ENCODE results near the gene CHAF1A.
A peak's percentile ranks its signal among the peaks of the same experiment; 100 is the strongest.

CHAF1A gene

DNA sequence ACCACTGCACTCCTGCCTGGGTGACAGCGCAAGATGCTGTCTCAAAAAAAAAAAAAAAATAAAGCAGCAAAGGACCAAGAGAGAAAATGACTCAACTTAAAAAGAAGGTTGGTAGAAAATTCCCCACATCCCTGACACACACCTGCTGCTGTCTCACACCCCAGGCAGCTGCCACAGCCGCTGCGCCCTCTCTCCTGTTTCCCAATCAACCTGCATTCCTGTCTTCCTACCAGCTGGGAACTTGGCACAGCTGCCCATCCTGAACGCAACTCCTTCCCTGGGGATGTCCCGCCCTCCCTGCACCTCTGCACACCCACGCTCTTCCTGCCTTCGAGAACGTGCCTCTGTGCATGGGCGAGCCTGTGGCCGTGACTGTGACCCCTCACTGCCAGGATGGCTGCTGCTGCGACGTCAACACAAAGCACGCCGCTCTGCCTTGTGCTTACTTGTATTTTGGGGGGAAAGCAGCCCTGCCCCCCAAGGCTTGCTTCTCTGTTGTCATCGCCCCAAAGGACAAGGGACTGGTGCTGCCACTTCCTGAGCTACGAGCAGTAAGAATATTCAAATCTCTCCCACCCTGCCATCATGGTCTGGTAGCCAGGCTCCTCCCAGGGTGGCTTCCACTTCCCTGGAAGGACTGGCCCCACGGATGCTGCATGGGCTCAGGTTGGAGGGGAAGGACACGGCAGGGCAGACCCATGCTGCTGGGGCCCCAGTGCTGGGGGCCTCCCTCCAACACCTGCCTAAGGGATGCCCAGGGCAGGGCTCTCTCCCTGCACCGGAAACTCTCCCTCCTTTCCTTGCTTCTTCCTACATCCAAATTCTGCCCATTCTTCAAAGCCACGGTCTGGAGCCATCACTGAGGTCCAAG is 22.8 kb upstream of the CHAF1A start:
- DNase-seq: peak; percentile 41

DNA sequence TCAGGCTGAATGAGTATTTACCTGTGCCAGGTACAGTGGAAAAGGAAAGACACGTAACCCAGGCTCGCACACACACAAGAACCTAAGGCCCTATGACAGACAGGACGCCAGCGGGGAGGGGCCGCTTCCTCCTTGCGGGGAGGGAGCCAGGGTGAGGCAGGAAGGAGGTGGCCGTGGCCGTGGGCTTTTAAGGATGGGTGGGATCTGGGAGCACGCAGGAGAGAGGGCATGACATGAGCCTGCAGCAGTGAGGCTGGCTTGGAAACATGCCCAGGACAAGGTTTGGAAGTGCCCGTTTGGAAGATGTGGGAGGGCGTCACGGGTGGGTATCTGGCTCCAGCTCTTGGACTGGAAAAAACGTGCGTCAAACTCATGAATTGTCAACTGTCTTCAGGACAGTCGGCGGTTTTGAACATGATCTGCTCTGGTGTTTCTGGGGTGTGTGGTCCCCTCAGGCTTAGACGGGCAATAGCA is 22.1 kb upstream of the CHAF1A start:
- no peak for DNase-seq

DNA sequence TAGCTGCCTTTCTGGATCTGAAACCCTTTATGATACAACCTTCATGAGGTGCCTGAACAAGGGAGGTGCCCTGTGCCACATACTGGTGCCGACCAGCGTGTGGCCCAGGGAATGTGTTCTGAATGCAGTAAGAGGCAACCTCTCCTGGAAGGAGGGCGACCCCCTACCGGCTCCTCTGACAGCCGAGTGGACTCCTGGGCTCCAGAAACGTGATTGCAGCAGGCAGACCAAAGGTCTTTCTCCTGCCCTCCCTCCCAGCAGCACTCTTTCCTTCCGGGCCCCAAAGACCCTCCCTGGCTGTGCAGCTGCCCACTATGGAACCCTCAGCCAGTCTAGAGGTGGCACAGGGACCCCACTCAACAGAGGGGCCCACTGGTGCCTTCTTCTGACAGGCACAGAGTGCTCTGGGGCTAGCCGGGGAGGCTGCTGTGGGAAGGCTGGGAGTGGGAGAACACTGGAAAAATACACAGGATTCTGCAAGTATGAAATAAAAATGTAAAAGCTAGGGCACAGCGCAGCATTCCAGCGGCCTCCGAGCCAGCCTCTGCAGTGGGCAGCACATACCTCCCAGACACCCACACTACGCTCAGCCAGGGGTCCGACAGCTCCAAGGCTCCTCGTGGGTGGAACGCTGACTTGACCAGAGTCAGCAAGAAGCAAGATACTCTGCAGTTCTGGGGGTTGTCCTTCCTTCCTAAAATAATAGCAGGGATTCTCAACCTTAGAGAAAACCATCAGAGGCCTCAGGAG is 17.0 kb upstream of the CHAF1A start:
- no peak for DNase-seq

DNA sequence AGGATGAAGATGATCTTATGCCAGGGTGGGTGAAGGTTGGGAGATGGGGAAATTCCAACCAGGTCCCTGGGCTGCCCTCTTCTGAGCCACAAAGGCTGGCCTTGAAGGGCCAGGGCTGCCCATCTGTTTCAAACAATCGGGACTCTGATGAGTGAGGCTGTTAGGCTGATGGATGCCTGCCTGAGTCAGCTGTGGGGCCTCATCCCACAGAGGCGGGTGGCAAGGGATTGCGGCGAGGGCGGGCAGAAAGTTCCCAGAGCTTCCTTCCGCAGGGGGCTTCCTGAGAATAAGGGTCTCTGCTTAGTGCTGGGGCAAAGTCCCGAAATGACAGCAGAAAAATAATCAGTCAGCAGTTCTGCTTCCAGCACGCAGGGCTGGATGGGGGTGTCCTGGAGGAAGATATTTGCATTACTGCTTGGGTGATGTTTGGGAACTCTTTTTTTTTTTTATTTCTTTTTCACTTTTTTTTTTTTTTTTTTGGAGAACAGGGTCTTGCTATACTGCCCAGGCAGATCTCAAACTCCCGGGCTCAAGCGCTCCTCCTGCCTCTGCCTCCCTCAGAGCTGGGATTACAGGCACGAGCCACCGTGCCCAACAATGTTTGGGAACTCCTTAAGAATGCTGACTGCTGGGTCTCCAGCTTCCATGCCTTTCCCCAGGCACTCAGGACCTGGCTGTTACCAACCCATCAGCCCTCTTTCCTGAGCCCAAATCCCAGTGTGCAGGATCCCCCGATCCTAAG is 16.2 kb upstream of the CHAF1A start:
- no peak for DNase-seq

DNA sequence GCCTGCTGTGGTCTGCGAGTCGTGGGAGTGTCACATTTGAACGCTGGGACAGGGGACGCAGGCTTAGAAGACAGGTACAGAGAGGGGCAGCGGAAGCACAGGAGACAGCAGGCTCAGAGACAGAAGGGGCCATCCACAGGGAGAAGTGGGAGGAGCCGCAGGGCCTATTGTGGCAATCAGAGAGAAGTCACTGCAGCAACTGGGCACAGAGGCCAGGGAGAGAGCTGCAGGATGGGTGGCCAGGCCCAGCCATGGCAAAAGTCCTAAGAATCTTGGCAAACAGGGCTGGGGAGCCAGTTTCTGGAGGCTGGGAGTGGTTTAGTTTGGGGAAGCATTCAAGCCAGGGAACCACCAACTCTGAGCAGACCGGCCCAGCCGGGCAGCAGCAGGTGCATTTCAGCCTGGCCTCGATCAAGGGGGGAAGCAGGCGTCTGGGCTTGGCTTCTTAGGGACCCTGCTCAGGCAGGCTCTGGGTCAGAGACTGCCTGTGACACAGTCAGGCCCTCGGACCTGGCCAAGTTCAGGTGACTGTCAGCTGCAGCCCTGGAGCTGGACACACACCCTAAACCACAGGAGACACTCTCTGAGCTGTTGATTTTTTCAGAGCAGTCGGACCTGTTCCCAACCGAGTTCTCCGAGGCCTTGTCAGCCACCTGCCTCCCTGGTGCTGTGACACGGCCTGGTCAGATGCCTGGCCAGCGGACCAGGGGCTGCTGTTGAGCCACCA is 13.9 kb upstream of the CHAF1A start:
- no peak for DNase-seq

DNA sequence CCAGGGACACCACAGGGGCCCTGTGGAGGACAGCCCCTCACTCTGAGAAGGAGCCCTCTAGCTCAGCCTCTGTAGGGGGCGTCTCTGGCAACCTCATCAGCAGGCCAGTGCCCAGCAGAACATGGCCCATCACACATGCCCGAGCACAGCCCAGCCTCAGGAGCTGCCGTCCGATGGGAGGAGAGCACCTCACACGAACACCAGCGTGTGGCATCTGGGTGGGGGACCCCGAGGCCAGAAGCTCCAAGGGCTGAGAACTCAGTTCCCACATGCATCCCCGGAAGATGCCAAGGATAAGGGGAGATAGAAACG is 13.4 kb upstream of the CHAF1A start:
- no peak for DNase-seq

DNA sequence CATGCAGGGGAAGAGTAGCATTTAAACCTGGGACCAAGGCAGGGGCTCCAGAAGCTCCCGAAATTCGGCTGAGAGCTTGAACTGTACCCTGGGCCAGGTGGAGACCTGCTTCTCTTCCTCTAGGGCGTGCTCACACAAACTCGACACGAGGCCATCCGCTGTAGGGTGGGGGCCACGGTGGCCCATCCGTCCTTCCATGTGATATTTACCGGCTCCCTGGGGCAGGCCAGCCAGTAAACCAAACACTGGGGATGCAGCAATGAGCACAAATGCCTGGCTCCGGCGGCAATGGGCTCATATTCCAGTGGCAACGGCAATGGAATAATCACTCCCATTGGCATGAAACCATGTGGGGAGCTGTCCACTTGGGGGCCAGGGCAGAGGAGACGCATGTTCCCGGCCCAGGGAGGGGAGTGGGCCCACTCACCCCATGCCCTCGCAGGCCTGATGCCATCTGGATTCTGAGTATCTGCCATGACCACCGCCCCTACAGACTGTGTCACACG is 12.9 kb upstream of the CHAF1A start:
- DNase-seq: no peak

DNA sequence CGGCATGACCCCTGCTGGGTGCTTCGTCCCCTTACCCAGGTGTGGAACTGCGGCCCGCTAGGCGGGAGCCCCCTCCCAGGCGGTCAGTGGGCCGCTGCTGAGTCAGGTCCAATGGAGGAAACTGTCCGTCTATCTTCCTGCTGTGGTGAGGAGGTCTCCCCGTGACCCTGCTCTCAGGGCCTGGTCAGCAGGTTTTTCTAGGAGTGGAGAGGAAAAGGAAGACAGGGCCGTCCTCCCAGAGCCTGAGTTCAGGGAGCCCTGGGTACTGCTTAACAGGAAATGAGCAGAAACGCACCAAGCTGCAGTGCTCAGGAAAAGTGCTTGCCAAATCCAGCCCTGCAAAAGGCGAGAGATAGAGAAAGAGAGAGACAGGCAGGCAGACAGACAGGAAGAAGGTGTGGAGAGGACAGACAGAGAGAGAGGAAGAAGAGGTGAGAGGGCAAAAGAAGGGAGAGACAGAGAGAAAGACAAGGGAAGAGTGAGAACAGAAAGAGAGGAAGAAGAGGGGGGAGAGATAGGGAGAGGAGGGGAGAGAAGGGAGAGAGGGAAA is 12.3 kb upstream of the CHAF1A start:
- no peak for DNase-seq

DNA sequence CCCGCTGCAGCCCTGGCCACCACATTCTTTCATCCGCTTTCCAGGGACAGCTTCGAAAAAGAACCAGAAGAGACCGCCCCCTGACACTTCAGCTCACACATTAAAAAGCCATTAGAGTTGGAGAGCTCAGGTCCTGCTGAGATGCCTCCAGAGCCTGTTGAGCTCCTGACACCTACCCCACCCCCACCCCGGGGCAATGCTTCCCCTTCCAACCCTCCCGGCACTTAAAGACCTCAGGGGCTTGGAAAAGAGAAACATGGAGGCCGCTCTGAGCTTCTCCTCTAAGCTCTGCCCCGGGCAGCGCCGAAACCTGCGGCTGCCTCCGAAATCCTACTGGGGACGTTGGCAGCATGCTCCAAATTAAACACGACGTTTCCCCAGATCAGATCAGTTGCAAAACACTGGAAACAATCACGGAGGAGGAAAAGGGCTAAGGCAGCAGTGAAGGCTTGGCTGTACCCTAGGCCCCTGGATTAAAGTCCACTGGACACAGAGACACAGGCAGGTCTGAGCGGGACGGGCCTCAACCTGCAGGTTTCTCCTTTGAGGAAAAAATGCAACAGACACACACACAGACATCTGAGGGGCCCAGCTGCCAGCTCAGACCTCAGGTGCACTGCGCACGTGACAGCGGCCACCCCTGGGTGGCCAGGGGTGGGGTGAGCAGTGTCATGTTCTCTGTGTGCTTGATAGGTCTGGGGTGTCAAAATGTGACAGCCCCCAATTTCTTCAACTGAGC is 11.7 kb upstream of the CHAF1A start:
- DNase-seq: no peak

DNA sequence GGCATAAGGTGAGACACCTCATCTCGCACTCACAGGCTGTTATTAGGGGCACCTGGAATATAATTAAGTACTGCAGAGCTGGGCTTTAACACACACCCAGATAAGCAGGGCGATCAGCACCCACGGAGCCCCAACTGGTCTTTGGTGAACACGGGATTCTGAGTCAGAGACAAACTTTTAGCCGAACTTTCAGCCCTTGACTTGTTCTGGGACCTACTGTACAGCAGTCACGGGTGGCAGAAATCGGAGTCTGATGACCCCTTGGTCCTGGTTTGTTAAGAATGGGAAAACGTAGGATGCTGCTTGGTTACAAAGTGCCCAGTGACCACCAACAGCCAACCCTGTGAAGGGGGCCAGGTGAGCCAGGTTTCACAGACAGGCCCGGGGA is 11.1 kb upstream of the CHAF1A start:
- no peak for DNase-seq

DNA sequence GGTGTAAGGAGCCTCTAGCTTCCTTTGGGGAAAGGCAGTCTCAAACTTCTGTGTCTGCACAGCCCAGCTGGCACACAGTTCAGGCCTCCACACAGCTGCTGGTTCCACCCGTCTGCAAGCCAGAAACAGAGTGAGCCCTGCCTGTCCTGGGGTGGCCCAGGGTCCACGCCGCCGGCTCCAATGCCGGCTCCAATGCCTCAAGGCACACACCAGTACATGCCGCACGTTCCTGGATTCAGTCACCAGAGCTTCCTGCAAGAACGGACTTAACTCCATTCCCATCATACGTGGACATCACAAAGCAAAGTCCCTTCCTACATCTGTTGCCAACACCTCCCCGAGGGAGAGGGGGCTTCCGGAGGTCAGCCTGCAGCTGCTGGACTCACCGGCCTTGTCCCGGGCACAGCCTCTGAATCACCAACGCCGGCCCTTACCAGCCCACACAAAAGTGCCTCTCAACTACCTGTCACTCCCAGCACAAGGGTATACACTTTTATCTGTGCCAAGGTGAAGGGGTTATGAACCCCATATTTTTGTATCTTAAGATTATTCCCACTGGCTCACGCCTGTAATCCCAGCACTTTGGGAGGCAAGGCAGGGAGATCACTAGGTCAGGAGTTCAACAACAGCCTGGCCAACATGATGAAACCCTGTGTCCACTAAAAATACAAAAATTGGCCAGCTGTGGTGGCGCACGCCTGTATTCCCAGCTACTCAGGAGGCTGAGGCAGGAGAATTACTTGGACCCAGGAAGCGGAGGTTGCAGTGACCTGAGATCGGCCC is 10.5 kb upstream of the CHAF1A start:
- no peak for DNase-seq

DNA sequence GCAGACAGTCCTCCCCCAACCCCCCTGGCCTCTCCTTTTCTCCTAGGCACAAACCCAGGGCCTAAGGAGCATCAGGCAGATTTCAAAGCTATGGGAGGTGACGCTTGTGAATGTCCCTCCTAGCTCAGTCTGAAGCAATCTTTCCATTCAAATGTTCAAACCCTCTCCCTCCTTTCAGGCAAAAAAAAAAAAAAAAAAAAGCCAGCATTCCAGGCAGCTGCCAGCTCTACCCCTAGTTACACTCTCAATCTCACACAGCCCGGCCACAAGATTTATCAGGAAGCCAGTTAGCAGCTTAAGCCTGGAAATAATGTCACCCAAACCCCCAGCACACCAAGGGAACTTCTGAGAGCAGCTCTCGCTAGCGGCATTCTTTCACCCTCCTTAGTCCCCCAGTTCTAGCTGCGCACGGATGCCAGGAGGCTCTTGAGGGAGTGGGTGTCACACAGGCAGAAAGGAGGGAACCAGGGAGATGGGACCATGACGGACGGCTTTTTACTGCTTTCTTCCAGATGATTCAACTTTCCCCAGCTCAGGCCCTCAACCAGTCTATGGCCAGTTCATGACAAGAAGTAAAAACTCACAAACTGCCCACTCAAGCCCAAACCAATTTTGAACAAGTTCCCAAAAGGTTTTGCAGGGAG is 8.4 kb upstream of the CHAF1A start:
- no peak for DNase-seq

DNA sequence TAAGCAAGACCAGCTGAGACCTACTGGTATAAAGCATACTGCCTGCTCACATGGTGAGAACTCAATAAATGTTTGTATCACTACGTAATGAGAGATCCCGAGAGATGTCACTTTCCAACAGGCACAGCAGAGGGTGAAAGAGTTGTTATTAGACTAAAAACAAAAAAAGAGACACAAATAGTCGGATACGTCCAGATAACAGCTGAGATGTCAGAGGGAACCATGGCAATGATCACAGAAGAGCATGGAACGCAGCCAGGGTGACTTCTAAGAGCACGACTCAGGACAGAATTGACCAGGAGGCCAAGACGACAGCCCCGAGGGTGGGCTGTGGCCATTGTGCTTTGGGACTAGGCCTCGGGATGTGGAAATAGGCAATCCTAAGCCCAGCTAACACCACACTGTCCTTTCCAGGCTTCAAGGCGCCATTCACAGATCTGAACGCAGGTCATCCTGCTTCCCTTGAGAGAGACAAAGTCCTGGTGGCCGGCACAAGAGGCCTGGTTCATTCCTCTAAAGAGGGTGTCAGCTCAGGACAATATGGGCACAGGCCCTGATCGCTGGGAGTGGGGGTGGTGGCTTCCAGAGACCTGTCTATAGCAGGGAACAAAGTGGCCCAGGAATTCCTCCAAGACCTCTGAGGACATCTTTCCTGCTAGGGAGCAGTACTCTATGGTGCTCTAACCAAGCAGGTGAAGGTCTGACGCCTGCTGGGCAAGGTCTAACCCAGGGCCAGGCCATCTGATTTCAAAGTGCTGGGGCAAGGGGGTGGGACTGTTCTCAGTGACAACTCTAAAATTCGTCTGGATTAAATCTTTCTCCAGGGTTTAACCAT is 5.3 kb upstream of the CHAF1A start:
- DNase-seq: no peak

DNA sequence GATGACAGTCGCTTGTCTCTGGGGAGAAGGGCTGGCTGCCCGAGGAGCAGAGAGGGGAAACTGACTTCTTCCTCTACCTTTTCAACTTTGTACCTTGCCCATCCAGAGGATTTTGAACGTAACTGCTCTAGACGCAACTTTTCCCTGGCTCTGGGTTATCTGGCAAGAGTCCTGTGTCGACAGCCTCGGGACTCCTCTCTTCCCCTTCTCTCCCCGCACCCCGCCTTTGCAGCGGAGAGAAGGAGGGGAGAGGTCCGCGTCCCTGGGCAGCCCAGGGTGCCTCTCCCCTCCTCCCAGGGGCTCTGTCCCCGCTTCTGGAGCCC is 2.7 kb upstream of the CHAF1A start:
- DNase-seq: no peak

DNA sequence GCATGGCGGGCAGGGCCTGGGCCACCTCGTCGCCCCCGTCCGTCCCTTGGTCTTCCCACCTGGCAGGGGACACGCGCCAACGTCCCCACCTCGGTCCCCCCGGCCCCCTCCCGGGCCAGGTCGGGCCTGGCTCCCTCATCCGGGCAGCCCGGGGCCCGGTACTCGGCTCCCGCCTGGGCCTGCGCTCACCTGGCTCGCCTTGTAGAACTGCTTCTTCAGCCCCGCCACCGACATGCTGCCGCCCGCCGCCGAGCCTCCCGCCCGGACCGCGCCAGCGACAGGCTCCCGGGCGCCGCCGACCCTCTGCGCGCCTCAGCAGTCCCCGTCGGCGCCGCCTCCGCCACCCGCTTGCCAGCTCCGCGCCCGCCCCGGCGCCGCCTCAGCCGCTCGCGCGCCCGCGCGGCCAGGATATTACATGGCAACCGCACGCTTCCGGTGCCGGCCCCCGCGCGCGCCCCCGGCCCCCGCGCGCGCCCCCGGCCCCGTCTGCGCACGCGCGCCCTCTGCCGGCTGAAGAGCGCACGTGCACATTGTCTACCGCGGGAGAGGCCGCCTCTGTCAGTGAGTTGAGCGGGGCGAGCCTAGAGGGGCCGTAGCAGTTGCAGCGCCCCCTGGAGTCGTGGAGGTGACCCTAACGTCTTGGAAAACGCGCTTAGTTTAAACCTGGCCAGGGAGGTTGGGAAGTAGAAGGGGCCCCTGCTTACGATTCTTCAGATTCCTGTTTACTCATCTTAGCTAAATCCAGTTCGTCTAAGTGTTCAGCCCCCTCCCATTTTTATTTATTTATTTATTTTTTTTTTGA is 2.1 kb upstream of the CHAF1A start, which contains the start of gene SH3GL1:
Gene SH3GL1 (minus strand): TSS at position 413 of the 802 bp plus-strand sequence. CDS start 179 bp downstream, at position 234.
- DNase-seq: peak; percentile 83

DNA sequence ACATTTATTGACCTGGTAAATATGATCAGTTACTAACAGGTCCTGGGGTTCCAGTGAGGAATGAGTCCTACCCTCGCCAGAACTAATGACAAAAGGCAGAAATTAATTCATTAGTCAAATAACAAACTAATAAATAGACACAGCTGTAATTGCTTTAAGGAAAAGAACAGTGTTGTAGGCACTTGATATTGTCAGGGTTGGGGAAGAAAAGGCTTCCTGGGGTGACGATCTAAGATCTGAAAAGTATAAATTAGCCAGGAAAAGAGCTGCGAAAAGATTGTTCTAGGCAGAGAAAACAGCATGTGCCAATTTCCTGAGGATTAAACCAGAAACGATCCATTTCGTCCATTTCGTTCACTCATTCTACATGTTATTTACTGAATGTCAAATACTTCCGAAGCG is 670 bp upstream of the CHAF1A start:
- no peak for DNase-seq

DNA sequence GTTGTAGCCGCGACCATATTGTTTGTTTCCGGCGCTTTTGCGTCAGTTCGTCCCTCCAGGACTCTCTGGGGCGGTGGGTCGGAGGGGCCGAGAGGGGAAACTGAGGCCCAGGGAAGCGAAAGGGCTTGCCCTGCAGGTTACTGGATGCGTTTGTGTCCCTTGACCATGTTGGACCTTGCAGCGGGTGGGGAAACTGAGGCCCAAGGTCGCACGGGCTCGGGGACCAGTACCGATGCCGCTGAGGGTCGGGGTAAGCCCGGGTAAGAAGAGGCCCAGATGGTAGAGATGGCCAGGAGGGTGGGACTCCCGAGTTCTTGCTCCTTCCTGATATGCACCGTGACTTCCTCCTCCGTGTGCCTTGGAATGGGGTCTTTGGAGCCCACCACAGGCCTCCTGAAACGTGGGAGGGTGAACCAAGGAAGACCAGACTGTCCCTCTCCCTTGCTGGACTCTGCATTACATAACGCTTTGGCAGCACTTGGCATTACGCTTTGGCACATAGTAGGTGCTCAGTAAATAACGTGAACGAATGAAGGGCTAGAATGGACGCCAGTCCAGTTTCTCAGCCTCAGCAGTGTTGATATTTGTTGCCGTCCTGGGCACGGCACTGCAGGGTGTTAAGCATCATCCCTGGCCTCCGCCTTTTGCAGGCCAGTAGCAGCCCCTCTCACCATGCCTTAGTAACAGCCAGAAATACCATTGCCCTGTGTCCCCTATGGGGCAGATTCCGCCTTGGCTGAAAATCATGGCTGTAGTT is 743 bp downstream of the CHAF1A start:
- DNase-seq: no peak

DNA sequence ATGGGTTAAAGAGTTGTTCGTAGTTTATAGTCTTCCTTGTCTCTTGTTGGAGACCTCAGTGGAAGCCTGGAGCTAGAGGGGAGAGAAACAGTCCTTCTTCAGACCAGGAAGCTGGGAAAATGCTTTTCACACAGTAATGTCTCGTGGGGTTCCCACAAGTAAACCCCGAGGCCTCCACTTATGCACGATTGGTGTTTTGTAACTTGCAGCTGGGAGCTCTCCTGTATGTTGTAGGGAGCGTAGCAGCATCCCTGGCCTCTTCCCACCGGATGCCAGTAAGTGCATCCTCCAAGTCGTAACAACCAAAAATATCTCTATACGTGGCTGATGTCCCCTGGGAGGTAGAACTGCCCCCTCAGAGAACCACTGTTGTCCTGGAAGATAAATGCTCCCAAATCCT is 3.5 kb downstream of the CHAF1A start:
- no peak for DNase-seq
